ENCODE results near the gene TNFAIP8L2.

- TF ChIP-seq CTCF (IDR thresholded peaks at IDR 0.05) = no peak
- no peak for TF ChIP-seq POLR2A (IDR thresholded peaks at IDR 0.05)
These were observed 10.4 kb upstream of the TNFAIP8L2 start for GRCh38 chr1:151146072-151146411.

Data from breast epithelium (tissue), 3 donors.